ENCODE results near the gene PDPK1. TPM values are rescaled to one million over a fixed set of nuclear protein-coding genes. Genes with fewer than 3 reads are reported as not detected.
A peak's percentile ranks its signal among the peaks of the same experiment; 100 is the strongest.

The PDPK1 gene
- total RNA-seq (2014; rRNA removed; shearing (Covaris generic); ENCODE audit: low replicate concordance) = 10.1 and 14.7 TPM in 2 replicates

- peak; percentile 94 for DNase-seq (ENCODE audit: low read depth)
- in situ Hi-C loops (cut with HindIII; ENCODE audit: low pct_unique_long_range_greater_than_20kb, low sequenced_read_pairs) = no loop called here
Observed at GRCh38 chr16:2537451-2538379, at the start of gene PDPK1. Gene PDPK1, plus strand, starts transcription at chr16:2538021. Its CDS starts 92 bp downstream, at chr16:2538113.

GRCh38 chr16:2489581-2489980, 48.2 kb upstream of the PDPK1 start:
- no peak for DNase-seq (ENCODE audit: low read depth)
- in situ Hi-C loops (cut with HindIII; ENCODE audit: low pct_unique_long_range_greater_than_20kb, low sequenced_read_pairs) = no loop called here

GRCh38 chr16:2490190-2491105, 47.4 kb upstream of the PDPK1 start:
- no peak for DNase-seq (ENCODE audit: low read depth)
- in situ Hi-C loops (cut with HindIII; ENCODE audit: low pct_unique_long_range_greater_than_20kb, low sequenced_read_pairs) = no loop called here

- in situ Hi-C loops (cut with HindIII; ENCODE audit: low pct_unique_long_range_greater_than_20kb, low sequenced_read_pairs) = no loop called here
Observed at GRCh38 chr16:2492292-2492691, 45.5 kb upstream of the PDPK1 start.

GRCh38 chr16:2493605-2494004, 44.2 kb upstream of the PDPK1 start:
- DNase-seq (ENCODE audit: low read depth) = no peak
- in situ Hi-C loops (cut with HindIII; ENCODE audit: low pct_unique_long_range_greater_than_20kb, low sequenced_read_pairs) = no loop called here

More at GRCh38 chr16:2492292-2492691, 45.5 kb upstream of the PDPK1 start:
- DNase-seq (ENCODE audit: low read depth) = no peak

GRCh38 chr16:2494616-2495015, 43.2 kb upstream of the PDPK1 start:
- DNase-seq (ENCODE audit: low read depth) = no peak
- in situ Hi-C loops (cut with HindIII; ENCODE audit: low pct_unique_long_range_greater_than_20kb, low sequenced_read_pairs) = no loop called here

GRCh38 chr16:2495041-2495440, 42.8 kb upstream of the PDPK1 start:
- DNase-seq (ENCODE audit: low read depth) = no peak
- in situ Hi-C loops (cut with HindIII; ENCODE audit: low pct_unique_long_range_greater_than_20kb, low sequenced_read_pairs) = no loop called here

- in situ Hi-C loops (cut with HindIII; ENCODE audit: low pct_unique_long_range_greater_than_20kb, low sequenced_read_pairs) = no loop called here
Observed at GRCh38 chr16:2496223-2497115, 41.4 kb upstream of the PDPK1 start.

GRCh38 chr16:2497116-2497630, 40.6 kb upstream of the PDPK1 start:
- in situ Hi-C loops (cut with HindIII; ENCODE audit: low pct_unique_long_range_greater_than_20kb, low sequenced_read_pairs) = no loop called here

More at GRCh38 chr16:2496223-2497115, 41.4 kb upstream of the PDPK1 start:
- DNase-seq (ENCODE audit: low read depth) = no peak

GRCh38 chr16:2497695-2498484, 39.9 kb upstream of the PDPK1 start:
- in situ Hi-C loops (cut with HindIII; ENCODE audit: low pct_unique_long_range_greater_than_20kb, low sequenced_read_pairs) = no loop called here
- no peak for DNase-seq (ENCODE audit: low read depth)

More at GRCh38 chr16:2497116-2497630, 40.6 kb upstream of the PDPK1 start:
- no peak for DNase-seq (ENCODE audit: low read depth)

GRCh38 chr16:2498531-2499253, 39.1 kb upstream of the PDPK1 start:
- in situ Hi-C loops (cut with HindIII; ENCODE audit: low pct_unique_long_range_greater_than_20kb, low sequenced_read_pairs) = no loop called here
- DNase-seq (ENCODE audit: low read depth) = no peak

GRCh38 chr16:2499454-2499853, 38.4 kb upstream of the PDPK1 start:
- in situ Hi-C loops (cut with HindIII; ENCODE audit: low pct_unique_long_range_greater_than_20kb, low sequenced_read_pairs) = no loop called here
- no peak for DNase-seq (ENCODE audit: low read depth)

GRCh38 chr16:2499890-2500429, 37.9 kb upstream of the PDPK1 start:
- no peak for DNase-seq (ENCODE audit: low read depth)
- in situ Hi-C loops (cut with HindIII; ENCODE audit: low pct_unique_long_range_greater_than_20kb, low sequenced_read_pairs) = loop anchor here (25.0 kb wide), 1 partner anchor 463 kb away; the partner anchor contains the start of genes NHERF2, NTHL1 and TSC2

GRCh38 chr16:2500430-2500917, 37.3 kb upstream of the PDPK1 start:
- in situ Hi-C loops (cut with HindIII; ENCODE audit: low pct_unique_long_range_greater_than_20kb, low sequenced_read_pairs) = loop anchor here (25.0 kb wide), 1 partner anchor 463 kb away; the partner anchor contains the start of genes NHERF2, NTHL1 and TSC2
- DNase-seq (ENCODE audit: low read depth) = no peak

- in situ Hi-C loops (cut with HindIII; ENCODE audit: low pct_unique_long_range_greater_than_20kb, low sequenced_read_pairs) = loop anchor here (25.0 kb wide), 1 partner anchor 464 kb away; the partner anchor contains the start of genes NHERF2, NTHL1 and TSC2
- peak; percentile 97 for DNase-seq (ENCODE audit: low read depth)
Observed at GRCh38 chr16:2500918-2501750, 36.7 kb upstream of the PDPK1 start.

All from Caki2 (cell line).